Measurements from ENCODE around the gene LLCFC1. TPM values are rescaled to one million over a fixed set of nuclear protein-coding genes. Genes with fewer than 3 reads are reported as not detected.

LLCFC1 gene
- polyA plus RNA-seq, 1 of the 3 experiments (the other 2 are of a cell fraction), result not detected

GRCh38 chr7:142941541-142941940, 2.3 kb downstream of the LLCFC1 start:
- DNase-seq, result no peak
- H4K20me1 ChIP-seq (ENCODE audit: insufficient read depth), result no peaks in the 10 kb centered on the region
- H3K4me3 ChIP-seq (ENCODE audit: low read depth in 2 of 2, low read length in 1 of 2), result no peak overlapping the region
- 32% methylated on average over 7 of the region's 7 CpGs for WGBS (ENCODE audit: low lambda C conversion rate)
- H3F3A ChIP-seq (replicated peaks; ENCODE audit: insufficient read depth), result no peaks in the 10 kb centered on the region
- H2AFZ ChIP-seq (ENCODE audit: low read depth), result no peak overlapping the region
- H3K9ac ChIP-seq, result no peak overlapping the region
- H3K79me2 ChIP-seq (ENCODE audit: insufficient read depth), result no peaks in the 10 kb centered on the region
- H3K9me3 ChIP-seq, result no peaks in the 10 kb centered on the region
- ChIA-PET CTCF (no interaction called here), POLR2A (no interaction called here)
- H3K36me3 ChIP-seq (replicated peaks in 1 of 2; ENCODE audit: control insufficient read depth in 1 of 2, insufficient read depth in 2 of 2, low read length in 1 of 2), result no peaks in the 10 kb centered on the region
- H3K4me1 ChIP-seq (ENCODE audit: control insufficient read depth in 1 of 2, insufficient read depth in 2 of 2, low read depth in 1 of 2, low read length in 1 of 2), result peaks cover 0 to 10% of the 10 kb centered on the region in 2 experiments; a peak in 2 of 4 replicates
- TF ChIP-seq YY1 (IDR thresholded peaks at IDR 0.05; ENCODE audit: low read depth) (no peak), EZH2phosphoT487 (IDR thresholded peaks at IDR 0.05; ENCODE audit: borderline replicate concordance, low read depth) (no peak), FOSL2 (IDR thresholded peaks at IDR 0.05; ENCODE audit: borderline replicate concordance, low read depth) (no peak), SIN3A (IDR thresholded peaks at IDR 0.05; ENCODE audit: borderline replicate concordance, low read depth, low read length) (no peak), TEAD4 (IDR thresholded peaks at IDR 0.05; ENCODE audit: borderline replicate concordance, insufficient read depth) (no peak)
- no peak overlapping the region for H3K27ac ChIP-seq (ENCODE audit: low read depth in 2 of 2, low read length in 1 of 2)
- no peak overlapping the region for H3K4me2 ChIP-seq
- H3K27me3 ChIP-seq (ENCODE audit: insufficient read depth), result peaks cover 36% of the 10 kb centered on the region
- no peaks in the 10 kb centered on the region for H3K9me2 ChIP-seq

DNA sequence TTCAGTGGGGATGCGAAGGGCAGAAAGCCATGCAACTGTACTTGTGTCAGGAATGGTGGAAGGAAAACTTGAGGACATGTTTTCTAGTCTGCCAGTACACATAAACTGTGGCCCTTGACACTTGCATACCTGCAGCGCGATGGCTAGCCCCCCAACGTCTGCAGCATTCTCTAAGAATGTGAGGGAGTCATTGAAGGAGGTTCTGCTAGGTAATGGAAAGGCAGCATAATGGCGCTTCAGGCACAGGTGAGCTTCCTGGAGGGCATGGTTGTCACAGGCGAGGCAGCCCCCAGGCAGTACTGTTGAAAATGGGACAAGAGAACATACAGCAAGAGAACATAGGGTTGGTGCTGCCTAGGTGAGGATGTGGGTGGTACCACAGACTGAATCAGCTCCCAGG, 3.5 kb downstream of the LLCFC1 start:
- Histone ChIP-seq H3K9me3 (no peaks in the 10 kb centered on the region), H3K36me3 (replicated peaks in 1 of 2; ENCODE audit: control insufficient read depth in 1 of 2, insufficient read depth in 2 of 2, low read length in 1 of 2) (no peaks in the 10 kb centered on the region), H3K27me3 (ENCODE audit: insufficient read depth) (peaks cover 40% of the 10 kb centered on the region), H4K20me1 (ENCODE audit: insufficient read depth) (no peaks in the 10 kb centered on the region), H3K4me2 (no peak overlapping the region), H2AFZ (ENCODE audit: low read depth) (no peak overlapping the region), H3K27ac (ENCODE audit: low read depth in 2 of 2, low read length in 1 of 2) (no peak overlapping the region), H3K79me2 (ENCODE audit: insufficient read depth) (no peaks in the 10 kb centered on the region), H3K9me2 (no peaks in the 10 kb centered on the region), H3K4me1 (ENCODE audit: control insufficient read depth in 1 of 2, insufficient read depth in 2 of 2, low read depth in 1 of 2, low read length in 1 of 2) (peaks cover 0 to 10% of the 10 kb centered on the region in 2 experiments; a peak in 2 of 4 replicates), H3K9ac (no peak overlapping the region), H3F3A (replicated peaks; ENCODE audit: insufficient read depth) (no peaks in the 10 kb centered on the region), H3K4me3 (ENCODE audit: low read depth in 2 of 2, low read length in 1 of 2) (no peak overlapping the region)
- 34% methylated on average over 6 of the region's 6 CpGs for WGBS (ENCODE audit: low lambda C conversion rate)
- ChIA-PET POLR2A (no interaction called here), CTCF (interaction anchor here (1.3 kb wide), 1 partner anchor 272 kb away, joined by 3 read pairs; no protein-coding TSS in a partner anchor)
- DNase-seq, result no peak
- TF ChIP-seq POLR2AphosphoS5 (IDR thresholded peaks at IDR 0.05; ENCODE audit: low read depth, low read length) (no peak), EZH2phosphoT487 (IDR thresholded peaks at IDR 0.05; ENCODE audit: borderline replicate concordance, low read depth) (no peak), NRF1 (IDR thresholded peaks at IDR 0.05; ENCODE audit: low read depth, low read length) (no peak), ELF1 (IDR thresholded peaks at IDR 0.05) (no peak), RCOR1 (IDR thresholded peaks at IDR 0.05; ENCODE audit: low read length) (no peak), NFIC (IDR thresholded peaks at IDR 0.05; ENCODE audit: borderline replicate concordance) (no peak), RAD21 (IDR thresholded peaks at IDR 0.05; ENCODE audit: low read length) (no peak), TAF1 (IDR thresholded peaks at IDR 0.05; ENCODE audit: borderline replicate concordance, low read depth, low read length) (no peak), RXRA (IDR thresholded peaks at IDR 0.05; ENCODE audit: borderline replicate concordance, low read depth) (no peak), CTCF (IDR thresholded peaks at IDR 0.05) (no peak), GATA2 (CRISPR knock-in tag; IDR thresholded peaks at IDR 0.05) (no peak)
- TF ChIP-seq, protein P1, sequence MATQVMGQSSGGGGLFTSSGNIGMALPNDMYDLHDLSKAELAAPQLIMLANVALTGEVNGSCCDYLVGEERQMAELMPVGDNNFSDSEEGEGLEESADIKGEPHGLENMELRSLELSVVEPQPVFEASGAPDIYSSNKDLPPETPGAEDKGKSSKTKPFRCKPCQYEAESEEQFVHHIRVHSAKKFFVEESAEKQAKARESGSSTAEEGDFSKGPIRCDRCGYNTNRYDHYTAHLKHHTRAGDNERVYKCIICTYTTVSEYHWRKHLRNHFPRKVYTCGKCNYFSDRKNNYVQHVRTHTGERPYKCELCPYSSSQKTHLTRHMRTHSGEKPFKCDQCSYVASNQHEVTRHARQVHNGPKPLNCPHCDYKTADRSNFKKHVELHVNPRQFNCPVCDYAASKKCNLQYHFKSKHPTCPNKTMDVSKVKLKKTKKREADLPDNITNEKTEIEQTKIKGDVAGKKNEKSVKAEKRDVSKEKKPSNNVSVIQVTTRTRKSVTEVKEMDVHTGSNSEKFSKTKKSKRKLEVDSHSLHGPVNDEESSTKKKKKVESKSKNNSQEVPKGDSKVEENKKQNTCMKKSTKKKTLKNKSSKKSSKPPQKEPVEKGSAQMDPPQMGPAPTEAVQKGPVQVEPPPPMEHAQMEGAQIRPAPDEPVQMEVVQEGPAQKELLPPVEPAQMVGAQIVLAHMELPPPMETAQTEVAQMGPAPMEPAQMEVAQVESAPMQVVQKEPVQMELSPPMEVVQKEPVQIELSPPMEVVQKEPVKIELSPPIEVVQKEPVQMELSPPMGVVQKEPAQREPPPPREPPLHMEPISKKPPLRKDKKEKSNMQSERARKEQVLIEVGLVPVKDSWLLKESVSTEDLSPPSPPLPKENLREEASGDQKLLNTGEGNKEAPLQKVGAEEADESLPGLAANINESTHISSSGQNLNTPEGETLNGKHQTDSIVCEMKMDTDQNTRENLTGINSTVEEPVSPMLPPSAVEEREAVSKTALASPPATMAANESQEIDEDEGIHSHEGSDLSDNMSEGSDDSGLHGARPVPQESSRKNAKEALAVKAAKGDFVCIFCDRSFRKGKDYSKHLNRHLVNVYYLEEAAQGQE (IDR thresholded peaks at IDR 0.05; ENCODE audit: low read depth, low read length), result no peak
- TF ChIP-seq, protein P2, sequence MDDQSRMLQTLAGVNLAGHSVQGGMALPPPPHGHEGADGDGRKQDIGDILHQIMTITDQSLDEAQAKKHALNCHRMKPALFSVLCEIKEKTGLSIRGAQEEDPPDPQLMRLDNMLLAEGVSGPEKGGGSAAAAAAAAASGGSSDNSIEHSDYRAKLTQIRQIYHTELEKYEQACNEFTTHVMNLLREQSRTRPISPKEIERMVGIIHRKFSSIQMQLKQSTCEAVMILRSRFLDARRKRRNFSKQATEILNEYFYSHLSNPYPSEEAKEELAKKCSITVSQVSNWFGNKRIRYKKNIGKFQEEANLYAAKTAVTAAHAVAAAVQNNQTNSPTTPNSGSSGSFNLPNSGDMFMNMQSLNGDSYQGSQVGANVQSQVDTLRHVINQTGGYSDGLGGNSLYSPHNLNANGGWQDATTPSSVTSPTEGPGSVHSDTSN (IDR thresholded peaks at IDR 0.05), result no peak
